Measurements from ENCODE around the gene TSHZ2.

GRCh38 chr20:53221731-53222130 lies 249.6 kb downstream of the TSHZ2 start:
- TF ChIP-seq ESRRA (CRISPR knock-in tag; IDR thresholded peaks at IDR 0.05; ENCODE audit: borderline replicate concordance) (no peak), SMAD4 (CRISPR knock-in tag; IDR thresholded peaks at IDR 0.05) (no peak), HMGXB4 (CRISPR knock-in tag; IDR thresholded peaks at IDR 0.05) (no peak)
- TF ChIP-seq, protein P1, sequence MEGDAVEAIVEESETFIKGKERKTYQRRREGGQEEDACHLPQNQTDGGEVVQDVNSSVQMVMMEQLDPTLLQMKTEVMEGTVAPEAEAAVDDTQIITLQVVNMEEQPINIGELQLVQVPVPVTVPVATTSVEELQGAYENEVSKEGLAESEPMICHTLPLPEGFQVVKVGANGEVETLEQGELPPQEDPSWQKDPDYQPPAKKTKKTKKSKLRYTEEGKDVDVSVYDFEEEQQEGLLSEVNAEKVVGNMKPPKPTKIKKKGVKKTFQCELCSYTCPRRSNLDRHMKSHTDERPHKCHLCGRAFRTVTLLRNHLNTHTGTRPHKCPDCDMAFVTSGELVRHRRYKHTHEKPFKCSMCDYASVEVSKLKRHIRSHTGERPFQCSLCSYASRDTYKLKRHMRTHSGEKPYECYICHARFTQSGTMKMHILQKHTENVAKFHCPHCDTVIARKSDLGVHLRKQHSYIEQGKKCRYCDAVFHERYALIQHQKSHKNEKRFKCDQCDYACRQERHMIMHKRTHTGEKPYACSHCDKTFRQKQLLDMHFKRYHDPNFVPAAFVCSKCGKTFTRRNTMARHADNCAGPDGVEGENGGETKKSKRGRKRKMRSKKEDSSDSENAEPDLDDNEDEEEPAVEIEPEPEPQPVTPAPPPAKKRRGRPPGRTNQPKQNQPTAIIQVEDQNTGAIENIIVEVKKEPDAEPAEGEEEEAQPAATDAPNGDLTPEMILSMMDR (IDR thresholded peaks at IDR 0.05): no peak
- TF ChIP-seq, protein P2, sequence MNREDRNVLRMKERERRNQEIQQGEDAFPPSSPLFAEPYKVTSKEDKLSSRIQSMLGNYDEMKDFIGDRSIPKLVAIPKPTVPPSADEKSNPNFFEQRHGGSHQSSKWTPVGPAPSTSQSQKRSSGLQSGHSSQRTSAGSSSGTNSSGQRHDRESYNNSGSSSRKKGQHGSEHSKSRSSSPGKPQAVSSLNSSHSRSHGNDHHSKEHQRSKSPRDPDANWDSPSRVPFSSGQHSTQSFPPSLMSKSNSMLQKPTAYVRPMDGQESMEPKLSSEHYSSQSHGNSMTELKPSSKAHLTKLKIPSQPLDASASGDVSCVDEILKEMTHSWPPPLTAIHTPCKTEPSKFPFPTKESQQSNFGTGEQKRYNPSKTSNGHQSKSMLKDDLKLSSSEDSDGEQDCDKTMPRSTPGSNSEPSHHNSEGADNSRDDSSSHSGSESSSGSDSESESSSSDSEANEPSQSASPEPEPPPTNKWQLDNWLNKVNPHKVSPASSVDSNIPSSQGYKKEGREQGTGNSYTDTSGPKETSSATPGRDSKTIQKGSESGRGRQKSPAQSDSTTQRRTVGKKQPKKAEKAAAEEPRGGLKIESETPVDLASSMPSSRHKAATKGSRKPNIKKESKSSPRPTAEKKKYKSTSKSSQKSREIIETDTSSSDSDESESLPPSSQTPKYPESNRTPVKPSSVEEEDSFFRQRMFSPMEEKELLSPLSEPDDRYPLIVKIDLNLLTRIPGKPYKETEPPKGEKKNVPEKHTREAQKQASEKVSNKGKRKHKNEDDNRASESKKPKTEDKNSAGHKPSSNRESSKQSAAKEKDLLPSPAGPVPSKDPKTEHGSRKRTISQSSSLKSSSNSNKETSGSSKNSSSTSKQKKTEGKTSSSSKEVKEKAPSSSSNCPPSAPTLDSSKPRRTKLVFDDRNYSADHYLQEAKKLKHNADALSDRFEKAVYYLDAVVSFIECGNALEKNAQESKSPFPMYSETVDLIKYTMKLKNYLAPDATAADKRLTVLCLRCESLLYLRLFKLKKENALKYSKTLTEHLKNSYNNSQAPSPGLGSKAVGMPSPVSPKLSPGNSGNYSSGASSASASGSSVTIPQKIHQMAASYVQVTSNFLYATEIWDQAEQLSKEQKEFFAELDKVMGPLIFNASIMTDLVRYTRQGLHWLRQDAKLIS (CRISPR knock-in tag; IDR thresholded peaks at IDR 0.05; ENCODE audit: borderline replicate concordance): no peak

Measured in WTC11 (cell line).